ENCODE measurements around the gene ABLIM2.
"Not testable (repeated sequence)": the region's sequence is repeated elsewhere in the genome, so short reads cannot be mapped to it uniquely, and the experiment has no call there.

Gene ABLIM2

DNA sequence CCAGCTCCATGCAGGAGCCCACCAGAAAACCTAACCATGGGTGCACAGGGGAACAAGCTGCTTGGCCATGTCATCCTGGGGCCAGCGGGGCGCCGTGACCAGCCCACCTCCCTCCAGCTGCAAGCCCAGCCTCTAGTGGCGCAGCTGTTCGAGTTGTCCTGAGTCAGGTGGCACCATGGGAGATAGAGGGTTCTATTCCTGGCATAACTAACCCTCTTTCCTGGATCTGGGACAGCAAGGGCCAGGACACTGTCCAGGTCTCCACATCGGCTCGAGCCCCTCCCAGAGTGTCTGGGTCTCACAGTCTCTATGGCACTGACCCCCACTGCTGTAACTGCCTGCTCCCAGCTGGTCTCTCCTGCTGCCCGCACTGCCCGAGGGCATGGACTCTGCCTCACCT lies 16.7 kb downstream of the ABLIM2 start:
- TF ChIP-seq, protein P1, sequence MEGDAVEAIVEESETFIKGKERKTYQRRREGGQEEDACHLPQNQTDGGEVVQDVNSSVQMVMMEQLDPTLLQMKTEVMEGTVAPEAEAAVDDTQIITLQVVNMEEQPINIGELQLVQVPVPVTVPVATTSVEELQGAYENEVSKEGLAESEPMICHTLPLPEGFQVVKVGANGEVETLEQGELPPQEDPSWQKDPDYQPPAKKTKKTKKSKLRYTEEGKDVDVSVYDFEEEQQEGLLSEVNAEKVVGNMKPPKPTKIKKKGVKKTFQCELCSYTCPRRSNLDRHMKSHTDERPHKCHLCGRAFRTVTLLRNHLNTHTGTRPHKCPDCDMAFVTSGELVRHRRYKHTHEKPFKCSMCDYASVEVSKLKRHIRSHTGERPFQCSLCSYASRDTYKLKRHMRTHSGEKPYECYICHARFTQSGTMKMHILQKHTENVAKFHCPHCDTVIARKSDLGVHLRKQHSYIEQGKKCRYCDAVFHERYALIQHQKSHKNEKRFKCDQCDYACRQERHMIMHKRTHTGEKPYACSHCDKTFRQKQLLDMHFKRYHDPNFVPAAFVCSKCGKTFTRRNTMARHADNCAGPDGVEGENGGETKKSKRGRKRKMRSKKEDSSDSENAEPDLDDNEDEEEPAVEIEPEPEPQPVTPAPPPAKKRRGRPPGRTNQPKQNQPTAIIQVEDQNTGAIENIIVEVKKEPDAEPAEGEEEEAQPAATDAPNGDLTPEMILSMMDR (conservative IDR thresholded peaks at IDR 0.05) = no peak
- TF ChIP-seq ZFX (IDR thresholded peaks at IDR 0.05) = no peak

GRCh38 chr4:8140915-8141314 lies 17.7 kb downstream of the ABLIM2 start:
- no peak overlapping the region for H3K27ac ChIP-seq
- TF ChIP-seq, protein P1 (conservative IDR thresholded peaks at IDR 0.05) = no peak
- TF ChIP-seq ZFX (IDR thresholded peaks at IDR 0.05) = no peak

More for the DNA sequence above, 16.7 kb downstream of the ABLIM2 start:
- H3K27ac ChIP-seq = no peak overlapping the region

DNA sequence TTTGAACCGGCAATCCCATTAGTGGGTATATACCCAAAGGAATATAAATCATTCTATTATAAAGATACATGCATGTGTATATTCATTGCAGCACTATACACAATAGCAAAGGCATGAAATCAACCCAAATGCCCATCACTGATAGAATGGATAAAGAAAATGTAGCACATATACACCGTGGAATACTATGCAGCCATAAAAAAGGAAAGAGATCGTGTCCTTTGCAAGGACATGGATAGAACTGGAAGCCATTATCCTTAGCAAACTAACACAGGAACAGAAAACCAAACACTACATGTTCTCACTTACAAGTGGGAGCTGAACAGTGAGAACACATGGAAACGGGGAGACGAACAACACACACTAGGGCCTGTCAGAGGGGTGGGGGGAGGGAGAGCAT lies 18.9 kb downstream of the ABLIM2 start:
- H3K27ac ChIP-seq = not testable (repeated sequence)

GRCh38 chr4:8136972-8137710 lies 21.5 kb downstream of the ABLIM2 start:
- no peak overlapping the region for H3K27ac ChIP-seq

GRCh38 chr4:8136529-8136928 lies 22.1 kb downstream of the ABLIM2 start:
- TF ChIP-seq, protein P1 (conservative IDR thresholded peaks at IDR 0.05) = no peak
- no peak for TF ChIP-seq ZFX (IDR thresholded peaks at IDR 0.05)
- H3K27ac ChIP-seq = no peak overlapping the region

More at GRCh38 chr4:8136972-8137710, 21.5 kb downstream of the ABLIM2 start:
- no peak for TF ChIP-seq ZFX (IDR thresholded peaks at IDR 0.05)
- TF ChIP-seq, protein P1 (conservative IDR thresholded peaks at IDR 0.05) = no peak

GRCh38 chr4:8135666-8136065 lies 22.9 kb downstream of the ABLIM2 start:
- no peak for TF ChIP-seq ZFX (IDR thresholded peaks at IDR 0.05)
- TF ChIP-seq, protein P1 (conservative IDR thresholded peaks at IDR 0.05) = no peak
- no peak overlapping the region for H3K27ac ChIP-seq

DNA sequence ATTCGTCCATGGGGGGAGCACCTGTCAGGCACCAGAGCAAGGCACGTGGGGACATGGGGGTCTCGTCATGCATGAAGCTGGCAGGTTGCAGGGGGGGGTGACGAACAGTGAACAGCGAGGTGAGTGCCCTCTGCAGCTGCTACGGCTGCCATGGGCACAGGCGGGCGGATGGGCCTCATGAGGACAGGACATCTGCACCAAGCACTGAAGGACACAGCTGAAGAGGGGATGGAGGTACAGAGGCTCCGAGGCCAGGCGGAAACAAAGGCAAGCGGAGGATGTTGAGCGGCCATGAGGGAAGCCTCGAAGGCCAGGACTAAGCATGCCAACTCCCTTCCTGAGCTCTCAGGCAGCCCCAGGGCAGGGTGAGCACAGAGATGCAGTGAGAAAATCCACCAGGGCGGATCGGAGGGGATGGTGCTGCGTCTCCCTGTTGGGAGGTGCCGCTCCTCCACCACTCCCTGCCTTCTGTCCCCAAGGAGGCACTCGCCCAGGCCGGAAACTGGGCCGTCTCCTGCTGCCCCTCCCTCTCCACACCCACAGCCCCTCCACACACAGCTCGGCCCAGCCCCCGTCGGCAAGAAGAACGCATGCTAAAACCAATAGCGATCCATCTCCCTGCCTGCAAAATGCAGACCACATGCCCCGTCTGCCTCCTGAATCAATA lies 24.6 kb downstream of the ABLIM2 start:
- H3K27ac ChIP-seq = no peak overlapping the region
- TF ChIP-seq, protein P1 (conservative IDR thresholded peaks at IDR 0.05) = no peak
- TF ChIP-seq ZFX (IDR thresholded peaks at IDR 0.05) = no peak

All from C4-2B (cell line).